Stomach (tissue), 9 donors: Measurements from ENCODE around the gene TMEM132C. TPM values are rescaled to one million over a fixed set of nuclear protein-coding genes. Genes with fewer than 3 reads are reported as not detected.

ENCODE experiments used
- DNase-seq, 2 donors: peaks; one replicate each; pipeline versions ENCODE4 v3.0.0 to v3.0.0-alpha.2; 2013 to 2019
- H3K27ac ChIP-seq, 5 donors: fragments of 200-600 bp in 4 of 5; sonication (generic) in 4 of 5; one replicate each; pipeline ENCODE4 v1.5.1; 2013 to 2019; ENCODE audit warnings: mild to moderate bottlenecking in 1 of 5, moderate library complexity in 1 of 5
- H3K27me3 ChIP-seq, 3 donors: fragments of 200-600 bp; sonication (generic); one replicate each; pipeline ENCODE4 v1.5.1; 2017 to 2019; ENCODE audit warnings: mixed run types in 1 of 3
- H3K36me3 ChIP-seq, 4 donors: fragments of 200-600 bp; sonication (generic); 1 replicate in 3 of 4; 2 replicates in 1 of 4; pipeline ENCODE4 v1.5.1; 2016 to 2019
- H3K4me1 ChIP-seq, 4 donors: fragments of 200-600 bp; sonication (generic); one replicate each; pipeline ENCODE4 v1.5.1; 2016 to 2019
- H3K4me3 ChIP-seq, 4 donors: fragments of 200-600 bp; sonication (generic) in 3 of 4; one replicate each; pipeline ENCODE4 v1.5.1; 2016 to 2019; ENCODE audit warnings: mild to moderate bottlenecking in 1 of 4
- H3K9me3 ChIP-seq, 4 donors: fragments of 200-600 bp; sonication (generic); one replicate each; pipeline ENCODE4 v1.5.1; 2016 to 2019
- CTCF ChIP-seq, 7 experiments: fragments of 450-650 bp in 4 of 7; fragments of 200-600 bp in 3 of 7; sonication (generic) in 3 of 7; IDR thresholded peaks; one replicate each; pipeline ENCODE4 v1.5.1; 2016 to 2019; ENCODE audit warnings: antibody characterized with exemption in 7 of 7, control low read depth in 2 of 7, mild to moderate bottlenecking in 1 of 7
- EP300 ChIP-seq: sonication (generic); formaldehyde crosslinking; IDR thresholded peaks from one replicate; pipeline ENCODE4 v1.6.1; 2017; ENCODE audit warnings: antibody characterized with exemption
- POLR2A ChIP-seq, 4 donors: fragments of 450-650 bp; IDR thresholded peaks; one replicate each; pipeline ENCODE4 v1.6.1; 2016; ENCODE audit warnings: antibody characterized with exemption in 4 of 4, control low read depth in 2 of 4, mild to moderate bottlenecking in 1 of 4, moderate library complexity in 1 of 4
- POLR2AphosphoS5 ChIP-seq, 3 donors: sonication (generic); formaldehyde crosslinking; IDR thresholded peaks; one replicate each; pipeline ENCODE4 v1.6.1; 2016; ENCODE audit warnings: antibody characterized with exemption in 3 of 3
- WGBS, 5 donors: extraction: QIAGEN DNeasy Blood & Tissue Kit in 3 of 5; methylation state at CpG; one replicate each; pipeline versions ENCODE4 v1.1.5 to v1.1.7; 2013 to 2018; 5-methylcytosine and 5-hydroxymethylcytosine counted together
- intact Hi-C: fragments of 100-400 bp; cut with DNase I; formaldehyde crosslinking; loops from one replicate; pipeline ENCODE4 v1.15.1; 2023; ENCODE audit warnings: low total_unique reads
- polyA plus RNA-seq, 3 donors: library from polyadenylated mRNA; stranded (reverse); fragments of 200-250 nt; gene quantifications; one replicate each; pipeline ENCODE4 v1.2.3, GENCODE V29; 2013
- small RNA-seq, 4 donors: library from RNA; depleted of rRNA; stranded (forward); fragments of <200 nt; gene quantifications; one replicate each; pipeline ENCODE3, GENCODE V24; 2016
- total RNA-seq, 5 donors: library from RNA; depleted of rRNA; stranded (reverse); fragments of >200 nt; gene quantifications; one replicate each; pipeline versions ENCODE4 v1.1.0 to v1.2.3, GENCODE V29; 2014 to 2016
- donor health status: healthy with polysubstance abuse.
- donor health status: Bipolar disorder and iron deficiency.
- donor health status: healthy.

Gene TMEM132C
- total and polyA plus RNA-seq, 8 donors, result under 0.01 to 12.8 (median 0.94) TPM

DNA sequence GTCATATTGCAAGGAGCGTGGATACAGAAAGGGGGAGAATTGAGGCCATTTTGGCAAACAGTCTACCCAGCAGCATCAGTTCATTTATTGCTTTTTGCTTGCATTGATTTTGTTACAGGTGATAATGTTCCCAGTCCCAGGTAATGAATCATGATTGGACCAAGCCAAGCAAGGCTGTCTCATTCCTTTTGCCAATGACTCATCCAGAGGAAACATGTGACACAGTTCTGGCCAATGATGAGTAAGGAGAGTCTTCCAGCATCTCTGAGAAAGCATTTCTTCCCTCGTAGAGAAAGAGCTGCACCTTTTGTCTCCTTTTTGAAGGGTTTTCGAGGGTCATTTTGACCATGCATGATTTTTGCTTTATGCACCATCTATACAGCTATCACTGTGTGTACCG, 488.6 kb downstream of the TMEM132C start:
- no peaks in the 10 kb centered on the region for H3K36me3 ChIP-seq
- H3K4me1 ChIP-seq, result no peaks in the 10 kb centered on the region
- H3K27ac ChIP-seq, result no peak overlapping the region
- DNase-seq, result no peak
- H3K9me3 ChIP-seq, result peaks cover 0 to 3% (median 0%) of the 10 kb centered on the region in 4 donors
- WGBS, 5 donors, result 66 to 86% (median 78%) methylated on average over 4 of the region's 4 CpGs
- H3K27me3 ChIP-seq, result peaks cover 0 to 10% (median 0%) of the 10 kb centered on the region in 3 donors
- intact Hi-C loops, result no loop called here
- H3K4me3 ChIP-seq, result no peak overlapping the region
- TF ChIP-seq CTCF (IDR thresholded peaks at IDR 0.05), result no peak
- no peak for TF ChIP-seq EP300
- no peak for TF ChIP-seq POLR2A (IDR thresholded peaks at IDR 0.05)
- TF ChIP-seq POLR2AphosphoS5 (IDR thresholded peaks at IDR 0.05), result no peak

Small RNA genes within 50 kb of the gene (small RNA-seq; reads per million reads assigned to genes)
- 0 reads per million in 4 donors for gene MIR3612
- gene MIR4419B, result 0 reads per million in 4 donors
